IMR-90 (cell line): ENCODE data around the gene RFTN1.

Source experiments
- BHLHE40 ChIP-seq: fragments of 150-350 bp; IDR thresholded peaks from 2 replicates; pipeline ENCODE4 v1.6.1; 2016; ENCODE audit warnings: mild to moderate bottlenecking, low read depth, low read length
- CEBPB ChIP-seq: IDR thresholded peaks from 2 replicates; pipeline ENCODE4 v1.6.1; 2012; ENCODE audit warnings: low read depth, low read length, improper control_type of control experiment
- CTCF ChIP-seq: conservative IDR thresholded peaks from 2 replicates; pipeline ENCODE4 v1.5.1; 2012; ENCODE audit warnings: mild to moderate bottlenecking, low read depth, low read length, improper control_type of control experiment
- ELK1 ChIP-seq: fragments of 150-350 bp; IDR thresholded peaks from 2 replicates; pipeline ENCODE4 v1.6.1; 2016; ENCODE audit warnings: low read depth, mild to moderate bottlenecking, low read length, moderate library complexity, borderline replicate concordance
- FOS ChIP-seq: fragments of 150-350 bp; IDR thresholded peaks from 2 replicates; pipeline ENCODE4 v1.6.1; 2016; ENCODE audit warnings: low read depth, low read length
- MAFK ChIP-seq: IDR thresholded peaks from 2 replicates; pipeline ENCODE4 v1.6.1; 2012; ENCODE audit warnings: low read depth, low read length, improper control_type of control experiment
- MXI1 ChIP-seq: IDR thresholded peaks from 2 replicates; pipeline ENCODE4 v1.6.1; 2012; ENCODE audit warnings: low read depth, mild to moderate bottlenecking, low read length, moderate library complexity, borderline replicate concordance
- POLR2A ChIP-seq: IDR thresholded peaks from 2 replicates; pipeline ENCODE4 v1.6.1; 2012; ENCODE audit warnings: mild to moderate bottlenecking, low read depth, low read length
- RAD21 ChIP-seq: IDR thresholded peaks from 2 replicates; pipeline ENCODE4 v1.6.1; 2012; ENCODE audit warnings: low read length, improper control_type of control experiment
- RCOR1 ChIP-seq: IDR thresholded peaks from 2 replicates; pipeline ENCODE4 v1.6.1; 2012; ENCODE audit warnings: mild to moderate bottlenecking, low read length, improper control_type of control experiment; ENCODE audit not compliant: insufficient replicate concordance
- RFX5 ChIP-seq: IDR thresholded peaks from 2 replicates; pipeline ENCODE4 v1.8.0; 2012; ENCODE audit warnings: low read depth, mild to moderate bottlenecking, low read length, moderate library complexity
- SMC3 ChIP-seq: fragments of 150-350 bp; IDR thresholded peaks from 2 replicates; pipeline ENCODE4 v1.6.1; 2016; ENCODE audit warnings: low read depth, mild to moderate bottlenecking, antibody characterized with exemption, low read length, moderate library complexity
- USF2 ChIP-seq: fragments of 150-350 bp; IDR thresholded peaks from 2 replicates; pipeline ENCODE4 v1.6.1; 2017; ENCODE audit warnings: mild to moderate bottlenecking, antibody characterized with exemption, low read length, low read depth

- TF ChIP-seq CTCF (no peak), RCOR1 (no peak), POLR2A (no peak), RAD21 (no peak), FOS (no peak), USF2 (no peak), MXI1 (no peak), SMC3 (no peak), ELK1 (no peak), RFX5 (no peak), BHLHE40 (no peak), CEBPB (no peak), MAFK (no peak)
Measured at GRCh38 chr3:16307832-16308531, 205.5 kb downstream of the RFTN1 start.
